ACC112 (cell line): ENCODE results near the gene KCNJ2.

Source experiments
- H2AFZ ChIP-seq: fragments of 200-600 bp; sonication (generic); one replicate; pipeline ENCODE4 v1.6.0; 2017; ENCODE audit warnings: antibody characterized with exemption, low read length; ENCODE audit not compliant: unreplicated experiment
- H3K27ac ChIP-seq: fragments of 200-600 bp; sonication (generic); 2 replicates; pipeline ENCODE4 v1.5.1; 2014; ENCODE audit warnings: low read depth, mild to moderate bottlenecking, antibody characterized with exemption, low read length, moderate library complexity
- H3K27me3 ChIP-seq: fragments of 200-600 bp; sonication (generic); 2 replicates; pipeline ENCODE4 v1.6.1; 2014; ENCODE audit warnings: mild to moderate bottlenecking, antibody characterized with exemption, low read length, moderate library complexity, mixed read lengths; ENCODE audit not compliant: insufficient read depth
- H3K36me3 ChIP-seq: fragments of 200-600 bp; sonication (generic); 2 replicates; pipeline ENCODE4 v1.6.1; 2016; ENCODE audit warnings: mild to moderate bottlenecking, antibody characterized with exemption, low read length, moderate library complexity, mixed read lengths; ENCODE audit not compliant: insufficient read depth
- H3K4me1 ChIP-seq: fragments of 200-600 bp; sonication (generic); one replicate; pipeline ENCODE4 v1.6.1; 2016; ENCODE audit warnings: low read length, mixed read lengths; ENCODE audit not compliant: insufficient read depth, unreplicated experiment, control insufficient read depth
- H3K4me3 ChIP-seq: fragments of 200-600 bp; sonication (generic); 2 replicates; pipeline ENCODE4 v1.5.1; 2014; ENCODE audit warnings: mild to moderate bottlenecking, low read depth, low read length
- H3K79me2 ChIP-seq: fragments of 200-600 bp; sonication (generic); one replicate; pipeline ENCODE4 v1.6.0; 2016; ENCODE audit warnings: low read length; ENCODE audit not compliant: control insufficient read depth, unreplicated experiment, insufficient read depth

KCNJ2 gene

DNA sequence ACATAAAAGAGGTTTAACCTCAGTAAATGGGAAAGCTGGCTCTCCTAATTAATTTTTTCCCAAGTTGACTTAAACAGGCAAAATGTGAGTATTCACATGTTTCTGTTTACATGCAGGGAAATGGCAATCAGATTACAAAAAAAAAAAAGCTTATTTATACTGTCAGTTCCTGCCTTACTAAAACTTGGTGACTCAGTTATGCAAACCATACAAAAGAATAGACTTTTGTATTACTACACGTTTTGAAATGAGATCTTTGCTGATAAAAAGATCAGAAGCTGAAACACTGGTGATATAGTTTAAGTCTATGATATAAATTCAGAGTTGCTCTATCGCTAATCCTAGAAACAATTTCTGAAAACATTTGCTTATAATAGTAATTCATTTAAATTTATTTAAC lies 9.4 kb upstream of the KCNJ2 start:
- H3K4me1 ChIP-seq = peaks cover 3% of the 10 kb centered on the region
- no peak overlapping the region for H3K4me3 ChIP-seq
- H2AFZ ChIP-seq = no peak overlapping the region
- H3K36me3 ChIP-seq = no peaks in the 10 kb centered on the region
- H3K27ac ChIP-seq = no peak overlapping the region
- no peaks in the 10 kb centered on the region for H3K27me3 ChIP-seq
- no peaks in the 10 kb centered on the region for H3K79me2 ChIP-seq

DNA sequence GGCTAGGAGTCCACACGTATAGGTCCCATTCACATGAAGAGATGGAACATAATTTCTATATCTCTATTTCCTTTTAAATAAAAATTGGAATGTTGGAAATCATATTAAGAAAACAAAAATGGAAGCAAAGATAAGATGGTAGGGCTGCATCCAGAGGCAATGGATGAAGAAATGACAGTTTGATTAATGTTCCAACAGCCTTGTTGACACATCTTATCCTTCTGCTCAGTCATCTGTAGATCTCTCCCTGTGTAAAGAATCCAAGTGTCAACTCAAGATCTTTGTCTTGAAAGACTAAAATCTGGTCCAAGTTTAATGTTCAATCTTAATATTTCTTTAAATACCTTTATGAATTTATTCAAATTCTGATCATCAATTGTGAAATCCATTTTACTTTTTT lies 7.8 kb upstream of the KCNJ2 start:
- H2AFZ ChIP-seq = no peak overlapping the region
- no peaks in the 10 kb centered on the region for H3K36me3 ChIP-seq
- H3K27me3 ChIP-seq = no peaks in the 10 kb centered on the region
- no peaks in the 10 kb centered on the region for H3K79me2 ChIP-seq
- H3K27ac ChIP-seq = no peak overlapping the region
- H3K4me3 ChIP-seq = no peak overlapping the region
- peaks cover 3% of the 10 kb centered on the region for H3K4me1 ChIP-seq

DNA sequence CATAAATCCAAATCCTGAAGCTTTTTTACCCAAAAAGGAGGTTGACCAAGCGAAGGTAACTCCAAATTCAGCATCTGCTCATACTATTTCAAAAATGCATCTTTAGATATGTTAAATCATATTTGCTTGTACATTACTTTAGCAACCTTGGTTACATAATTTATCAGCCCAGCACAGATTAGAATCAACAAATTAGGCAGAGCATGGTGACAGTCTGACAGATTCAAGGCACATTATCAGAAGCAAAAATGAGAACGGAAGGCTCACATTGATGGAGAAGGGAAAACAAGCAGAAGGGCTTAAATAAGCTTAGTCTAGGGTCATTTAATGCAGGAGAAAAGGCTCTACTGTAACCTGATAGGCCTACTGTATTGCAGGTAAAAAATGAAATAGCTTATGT lies 3.9 kb upstream of the KCNJ2 start:
- no peak overlapping the region for H3K4me3 ChIP-seq
- no peaks in the 10 kb centered on the region for H3K36me3 ChIP-seq
- no peaks in the 10 kb centered on the region for H3K79me2 ChIP-seq
- H3K27ac ChIP-seq = no peak overlapping the region
- H2AFZ ChIP-seq = no peak overlapping the region
- no peaks in the 10 kb centered on the region for H3K27me3 ChIP-seq
- H3K4me1 ChIP-seq = no peaks in the 10 kb centered on the region

DNA sequence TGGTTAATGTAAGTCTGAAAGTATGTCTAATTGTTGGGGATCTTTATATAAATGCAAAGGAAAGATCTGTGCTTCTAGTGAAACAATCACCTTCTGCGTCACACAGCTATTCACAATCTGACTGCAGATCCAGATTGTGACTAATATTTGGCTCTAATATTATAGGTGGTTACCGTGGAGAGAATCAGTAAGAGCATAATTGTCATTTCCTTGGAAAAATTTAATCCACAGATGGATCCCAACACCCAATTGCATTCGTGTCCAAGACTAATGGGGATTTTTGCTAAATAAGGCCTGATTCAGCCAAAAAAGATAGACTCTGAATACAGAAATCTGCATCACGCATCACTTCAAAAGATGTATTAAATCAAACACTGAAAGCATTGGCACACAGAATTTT lies 2.7 kb upstream of the KCNJ2 start:
- Histone ChIP-seq H3K4me1 (no peaks in the 10 kb centered on the region), H3K36me3 (no peaks in the 10 kb centered on the region), H2AFZ (no peak overlapping the region), H3K27me3 (no peaks in the 10 kb centered on the region), H3K4me3 (no peak overlapping the region), H3K79me2 (no peaks in the 10 kb centered on the region), H3K27ac (no peak overlapping the region)

DNA sequence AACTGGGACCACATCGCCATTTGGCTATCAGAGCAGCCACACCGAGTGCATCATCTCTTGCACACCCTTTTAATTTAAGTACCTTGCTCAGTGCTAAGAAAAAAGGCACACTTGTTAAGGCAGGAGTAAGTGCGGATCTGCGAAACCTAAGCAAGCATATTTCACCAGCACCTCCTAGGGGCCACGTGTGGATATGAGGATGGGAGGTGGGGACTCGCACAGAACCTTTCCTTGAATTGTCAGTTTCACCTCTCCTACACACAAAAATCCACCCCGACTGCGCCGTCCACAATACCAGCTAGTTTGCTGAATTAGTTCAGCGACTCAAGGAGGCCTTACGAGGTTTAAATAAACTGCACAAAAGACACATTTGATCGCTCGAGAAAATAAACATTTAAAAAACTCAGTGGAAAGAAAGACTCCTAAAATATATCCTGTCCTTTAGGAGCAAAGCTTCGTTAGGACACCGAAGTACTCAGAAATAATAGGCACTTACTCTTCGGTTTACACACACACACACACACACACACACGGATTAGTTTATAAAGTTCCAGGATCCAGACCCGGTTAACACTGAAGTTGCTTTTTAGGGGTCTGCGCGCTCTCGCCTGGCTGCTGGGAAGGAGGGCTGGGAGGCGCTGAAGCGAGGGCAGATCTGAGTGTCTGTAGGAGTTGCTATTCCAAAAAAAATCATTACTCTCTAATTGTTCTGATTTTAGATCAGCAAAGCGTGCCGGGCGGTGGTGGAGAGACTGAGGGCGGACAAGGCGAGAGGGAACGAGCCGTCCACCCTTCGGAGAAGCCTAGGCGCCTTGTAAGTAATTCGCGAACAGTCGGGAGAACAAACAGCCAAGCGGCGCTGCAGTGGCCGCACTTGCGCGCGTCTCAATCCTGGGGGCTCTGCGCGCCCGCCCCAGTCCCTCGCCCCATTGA lies 1.0 kb upstream of the KCNJ2 start:
- H3K27me3 ChIP-seq = no peaks in the 10 kb centered on the region
- H3K79me2 ChIP-seq = no peaks in the 10 kb centered on the region
- peak overlapping the region; percentile 88 for H3K4me3 ChIP-seq
- H2AFZ ChIP-seq = peak overlapping the region; percentile 36
- no peak overlapping the region for H3K27ac ChIP-seq
- no peaks in the 10 kb centered on the region for H3K36me3 ChIP-seq
- H3K4me1 ChIP-seq = peaks cover 11% of the 10 kb centered on the region

DNA sequence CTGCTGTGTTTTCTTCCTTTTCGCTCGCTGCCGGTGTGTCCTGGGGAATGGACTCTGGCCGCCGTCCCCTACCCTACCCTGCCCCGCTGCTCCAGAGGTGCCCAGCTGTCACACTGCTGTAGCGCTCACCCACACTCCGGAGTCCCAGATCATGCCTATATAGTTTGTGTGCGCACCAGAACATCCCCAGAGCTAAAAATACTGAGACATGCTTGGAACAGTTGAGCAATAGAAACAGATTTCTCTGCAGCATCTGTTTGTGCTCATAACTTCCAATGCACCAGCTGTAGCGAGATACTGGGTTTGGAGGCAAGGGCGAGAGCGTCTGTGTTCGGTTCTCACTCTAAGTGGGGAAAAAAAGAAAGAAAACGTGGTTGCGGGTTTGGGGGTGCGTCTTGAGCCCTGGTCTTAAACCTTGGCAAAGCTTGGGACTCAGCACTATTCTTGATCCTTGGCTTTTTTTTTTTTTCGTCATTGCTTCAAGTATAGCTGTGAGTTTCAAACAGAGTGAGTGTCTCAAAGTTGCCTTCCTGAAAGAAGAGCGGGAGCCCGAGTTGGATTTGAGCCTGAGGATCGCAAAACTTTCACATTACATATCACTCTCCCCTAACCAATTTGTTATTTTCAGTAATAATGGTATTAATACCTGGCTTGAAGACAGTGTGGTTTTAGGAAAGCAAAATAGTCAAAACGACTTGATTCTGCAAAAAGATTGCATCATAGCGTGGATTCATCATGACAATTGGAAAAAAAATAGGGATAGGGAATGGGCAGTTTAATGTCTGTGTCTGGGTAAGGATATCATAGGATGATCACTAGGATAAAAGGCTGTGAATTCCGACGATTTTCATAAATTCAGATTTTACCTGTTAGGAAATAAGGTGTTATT lies 621 bp downstream of the KCNJ2 start:
- Histone ChIP-seq H3K79me2 (no peaks in the 10 kb centered on the region), H3K27ac (no peak overlapping the region), H2AFZ (peak overlapping the region; percentile 18), H3K36me3 (no peaks in the 10 kb centered on the region), H3K27me3 (no peaks in the 10 kb centered on the region), H3K4me3 (peak overlapping the region; percentile 88), H3K4me1 (peaks cover 13% of the 10 kb centered on the region)

DNA sequence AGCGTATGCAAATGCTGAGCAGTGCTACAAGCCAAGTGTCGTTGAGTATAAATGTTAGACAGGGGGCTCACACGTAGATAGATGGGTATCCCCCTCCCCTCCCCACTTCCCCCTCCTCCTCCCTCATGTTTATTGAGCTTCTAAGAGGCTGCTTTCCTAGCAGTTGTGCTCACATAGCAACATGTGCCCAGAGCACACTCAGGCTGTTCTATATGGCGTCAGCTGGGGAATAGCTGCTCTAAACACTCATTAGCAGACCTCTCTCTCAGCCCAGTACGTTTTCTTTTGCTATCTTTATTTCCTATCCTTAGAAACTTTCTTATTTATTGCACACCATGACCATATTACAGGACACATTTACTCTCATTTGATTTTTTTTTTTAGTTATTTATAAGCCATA lies 1.8 kb downstream of the KCNJ2 start:
- Histone ChIP-seq H3K27ac (no peak overlapping the region), H3K27me3 (no peaks in the 10 kb centered on the region), H3K4me3 (no peak overlapping the region), H3K4me1 (peaks cover 13% of the 10 kb centered on the region), H2AFZ (no peak overlapping the region), H3K36me3 (no peaks in the 10 kb centered on the region), H3K79me2 (no peaks in the 10 kb centered on the region)

DNA sequence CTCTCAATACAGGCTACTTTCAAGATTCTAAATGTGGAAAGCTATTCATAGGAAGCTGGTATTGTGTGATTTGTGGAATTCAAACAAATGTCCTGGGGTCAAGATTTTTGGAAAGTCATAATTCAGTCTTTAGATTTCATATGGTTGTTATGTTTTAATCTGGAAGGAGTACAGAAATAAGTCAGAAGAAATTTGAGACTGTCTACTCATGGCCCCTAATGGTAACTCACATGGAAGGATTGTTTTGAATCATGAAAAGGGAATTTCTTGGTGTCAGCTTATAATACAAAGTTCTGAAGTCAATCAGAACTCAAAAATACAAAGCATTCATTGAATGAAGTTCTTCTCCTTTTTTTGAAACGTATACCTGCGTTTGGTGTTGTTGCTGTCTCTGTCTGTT lies 3.1 kb downstream of the KCNJ2 start:
- no peaks in the 10 kb centered on the region for H3K27me3 ChIP-seq
- H3K79me2 ChIP-seq = no peaks in the 10 kb centered on the region
- peaks cover 13% of the 10 kb centered on the region for H3K4me1 ChIP-seq

DNA sequence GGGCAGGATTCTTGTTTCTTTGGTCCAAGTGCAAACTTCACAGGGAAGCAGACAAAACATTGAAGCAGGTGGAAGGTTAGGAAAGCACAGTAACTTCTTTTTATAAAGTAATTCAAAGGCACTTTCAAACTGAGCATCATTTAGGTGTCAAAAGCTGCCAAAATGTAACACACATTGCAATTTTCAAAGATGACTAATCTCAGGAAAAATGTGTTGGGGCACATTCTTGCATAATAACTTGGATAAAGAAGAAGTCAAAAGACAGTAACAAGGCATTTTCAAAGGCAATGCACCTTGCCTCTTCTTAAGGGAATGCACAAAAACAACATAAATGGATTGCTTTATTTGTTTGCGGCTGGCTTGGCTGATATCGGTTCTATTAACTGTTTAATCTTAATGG lies 3.6 kb downstream of the KCNJ2 start:
- H3K27ac ChIP-seq = no peak overlapping the region
- H3K4me3 ChIP-seq = no peak overlapping the region
- no peak overlapping the region for H2AFZ ChIP-seq
- H3K36me3 ChIP-seq = no peaks in the 10 kb centered on the region
- H3K79me2 ChIP-seq = no peaks in the 10 kb centered on the region
- no peaks in the 10 kb centered on the region for H3K27me3 ChIP-seq
- H3K4me1 ChIP-seq = peaks cover 13% of the 10 kb centered on the region

More for the DNA sequence above, 3.1 kb downstream of the KCNJ2 start:
- no peak overlapping the region for H2AFZ ChIP-seq
- no peaks in the 10 kb centered on the region for H3K36me3 ChIP-seq
- H3K27ac ChIP-seq = no peak overlapping the region
- H3K4me3 ChIP-seq = no peak overlapping the region

DNA sequence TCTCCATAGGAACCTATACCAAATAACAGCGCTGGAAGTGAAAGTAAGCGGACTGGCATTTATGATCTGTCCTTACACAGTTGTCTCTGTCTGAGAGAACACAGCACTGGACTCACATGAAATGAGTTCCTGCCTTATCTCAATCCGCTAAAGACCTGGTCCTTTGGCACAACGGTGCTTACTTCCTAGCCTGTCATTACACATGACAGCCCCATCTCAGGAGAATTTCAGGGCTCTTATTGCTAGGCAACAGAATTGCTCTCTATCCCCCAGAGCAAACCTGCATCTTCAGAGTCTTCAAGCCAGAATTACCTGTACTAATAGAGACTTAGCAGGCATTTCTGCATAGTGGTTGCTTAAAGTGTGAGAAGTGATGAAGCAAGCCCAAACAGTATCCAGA lies 4.3 kb downstream of the KCNJ2 start:
- Histone ChIP-seq H2AFZ (no peak overlapping the region), H3K4me3 (no peak overlapping the region), H3K27ac (no peak overlapping the region), H3K4me1 (peaks cover 13% of the 10 kb centered on the region), H3K36me3 (no peaks in the 10 kb centered on the region), H3K27me3 (no peaks in the 10 kb centered on the region), H3K79me2 (no peaks in the 10 kb centered on the region)
